AG10803 (cell line): Measurements from ENCODE around the gene GSK3A.

Source experiments
- DNase-seq: peaks from one replicate; pipeline ENCODE4 v3.0.0; 2010; ENCODE audit warnings: low read depth
- H3K4me3 ChIP-seq: 2 replicates; pipeline ENCODE4 v1.5.1; 2011; ENCODE audit warnings: mild to moderate bottlenecking, low read length, control low read depth
- CTCF ChIP-seq: conservative IDR thresholded peaks from 2 replicates; pipeline ENCODE4 v1.5.1; 2011; ENCODE audit warnings: mild to moderate bottlenecking, low read length, control low read depth, inconsistent platforms

GSK3A gene

DNA sequence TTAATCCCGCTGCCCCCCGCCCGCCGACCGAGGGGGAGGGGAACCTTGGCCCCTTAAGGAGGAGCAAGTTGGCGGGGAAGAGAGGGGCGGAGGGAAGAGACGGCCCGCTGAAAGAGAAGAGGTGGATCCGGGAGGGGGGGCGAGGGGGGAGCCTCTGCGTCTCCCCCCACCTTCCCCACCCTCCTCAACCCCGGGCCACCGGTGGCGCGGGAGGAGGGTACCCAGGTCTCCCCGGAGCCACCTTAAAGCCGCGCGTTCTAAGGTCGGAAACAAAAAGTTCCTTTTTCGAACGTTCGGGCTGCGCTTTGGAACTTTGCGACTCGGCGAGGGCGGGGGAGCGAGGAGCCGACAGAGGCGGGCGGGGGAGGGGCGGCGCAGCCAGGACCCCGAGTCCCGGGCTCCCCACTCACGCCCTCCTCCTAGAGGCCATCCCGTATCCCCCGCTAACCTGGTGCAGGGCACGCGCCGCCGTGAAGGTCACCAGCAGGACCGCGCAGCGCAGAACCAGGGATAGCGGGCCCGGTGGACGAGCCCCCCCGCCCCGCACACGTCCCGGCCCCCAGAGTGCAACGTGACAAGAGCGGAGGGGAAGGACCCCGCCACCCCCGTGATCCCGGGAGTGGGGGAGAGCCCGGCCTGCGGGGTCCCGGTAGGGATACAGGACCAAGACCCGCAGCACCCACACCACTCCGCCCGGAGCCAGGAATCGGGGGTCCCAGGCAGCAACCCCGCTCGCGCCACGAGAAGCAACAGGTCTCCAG is 11.9 kb upstream of the GSK3A start:
- peak overlapping the region; percentile 91 for H3K4me3 ChIP-seq
- no peak for DNase-seq

DNA sequence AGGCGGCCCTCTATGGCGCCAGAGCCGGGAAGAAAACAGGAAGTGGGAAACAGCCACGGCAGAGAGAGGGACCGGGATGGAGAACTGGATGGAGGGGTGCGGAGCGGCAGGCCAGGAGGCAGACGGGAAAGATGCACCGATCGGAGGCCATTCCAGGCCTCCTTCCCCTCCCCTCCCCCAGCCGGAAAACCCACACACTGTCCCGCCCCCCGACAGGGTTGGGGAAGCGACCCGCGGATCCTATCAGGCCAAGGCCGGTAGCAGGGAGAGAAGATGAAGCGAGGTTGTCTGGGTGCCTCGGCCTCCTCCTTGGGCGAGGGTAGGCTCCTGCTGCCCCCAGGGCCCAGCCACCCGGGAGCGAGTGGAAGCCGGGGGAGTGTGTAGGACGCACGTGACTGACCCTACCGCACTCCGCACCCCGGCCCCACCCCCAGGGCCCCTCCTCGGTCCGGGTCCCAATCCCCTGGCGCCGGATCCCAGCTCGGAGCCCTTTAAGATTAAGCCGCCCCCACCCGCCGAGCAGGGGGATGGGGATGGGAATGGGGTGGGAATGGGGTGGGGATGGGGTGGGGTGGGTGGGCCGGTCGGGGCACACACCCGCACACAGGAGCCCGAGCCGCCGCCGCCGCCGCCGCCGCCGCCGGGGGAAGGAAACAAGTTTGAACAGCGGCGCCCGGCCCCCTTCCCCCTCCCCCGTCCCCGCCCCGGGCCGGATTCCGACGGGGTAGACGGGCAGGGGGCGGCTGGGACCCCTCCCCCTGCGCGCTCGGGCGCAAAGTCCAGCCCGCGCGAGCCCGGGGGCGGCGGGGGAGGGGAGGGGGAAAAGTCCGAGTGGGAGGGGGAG is 11.1 kb upstream of the GSK3A start:
- peak; percentile 24 for DNase-seq
- peak overlapping the region; percentile 91 for H3K4me3 ChIP-seq
- TF ChIP-seq CTCF, result no peak

More for the DNA sequence above, 11.9 kb upstream of the GSK3A start:
- TF ChIP-seq CTCF, result no peak

GRCh38 chr19:42252365-42253244 is 10.2 kb upstream of the GSK3A start:
- peak overlapping the region; percentile 84 for H3K4me3 ChIP-seq
- DNase-seq, result peak; percentile 52
- TF ChIP-seq CTCF, result no peak

DNA sequence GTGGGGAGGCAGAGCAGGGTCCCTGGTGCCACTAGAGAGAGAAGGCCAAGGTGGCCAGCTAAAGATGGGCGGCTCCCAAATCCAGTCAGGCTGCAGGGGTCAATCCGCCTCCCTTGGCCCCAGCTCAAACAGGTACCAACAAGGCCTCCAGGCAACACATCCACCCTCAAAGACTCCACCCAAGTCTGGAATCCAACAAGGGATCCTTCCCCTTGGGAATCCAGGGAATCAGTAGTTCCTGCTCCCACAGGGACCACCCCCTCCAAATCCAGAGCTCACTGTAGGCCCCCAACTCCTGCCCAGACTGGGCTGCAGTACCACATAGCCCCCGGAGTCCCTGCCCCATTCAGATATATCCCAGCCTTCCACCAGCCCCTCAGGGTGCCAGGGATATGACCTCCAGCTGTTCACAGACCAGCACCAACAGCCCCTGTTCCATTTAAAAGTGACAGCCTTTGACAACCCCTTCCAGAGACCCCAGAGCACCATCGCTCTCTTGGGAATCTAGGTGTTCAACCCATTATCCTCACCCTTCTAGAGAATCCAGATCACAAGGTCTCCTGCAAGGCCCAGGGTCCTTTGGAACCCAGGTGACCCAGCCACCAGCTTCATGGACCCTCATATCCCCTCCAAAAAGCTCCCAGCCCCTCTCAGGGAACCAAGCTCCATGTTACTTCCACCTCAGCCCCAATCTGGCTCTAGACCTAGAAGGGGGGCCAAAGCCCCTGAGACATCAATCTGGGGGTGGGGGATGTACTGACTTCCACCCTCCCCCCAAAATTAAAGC is 9.4 kb upstream of the GSK3A start:
- TF ChIP-seq CTCF, result no peak
- H3K4me3 ChIP-seq, result peak overlapping the region; percentile 84
- no peak for DNase-seq

DNA sequence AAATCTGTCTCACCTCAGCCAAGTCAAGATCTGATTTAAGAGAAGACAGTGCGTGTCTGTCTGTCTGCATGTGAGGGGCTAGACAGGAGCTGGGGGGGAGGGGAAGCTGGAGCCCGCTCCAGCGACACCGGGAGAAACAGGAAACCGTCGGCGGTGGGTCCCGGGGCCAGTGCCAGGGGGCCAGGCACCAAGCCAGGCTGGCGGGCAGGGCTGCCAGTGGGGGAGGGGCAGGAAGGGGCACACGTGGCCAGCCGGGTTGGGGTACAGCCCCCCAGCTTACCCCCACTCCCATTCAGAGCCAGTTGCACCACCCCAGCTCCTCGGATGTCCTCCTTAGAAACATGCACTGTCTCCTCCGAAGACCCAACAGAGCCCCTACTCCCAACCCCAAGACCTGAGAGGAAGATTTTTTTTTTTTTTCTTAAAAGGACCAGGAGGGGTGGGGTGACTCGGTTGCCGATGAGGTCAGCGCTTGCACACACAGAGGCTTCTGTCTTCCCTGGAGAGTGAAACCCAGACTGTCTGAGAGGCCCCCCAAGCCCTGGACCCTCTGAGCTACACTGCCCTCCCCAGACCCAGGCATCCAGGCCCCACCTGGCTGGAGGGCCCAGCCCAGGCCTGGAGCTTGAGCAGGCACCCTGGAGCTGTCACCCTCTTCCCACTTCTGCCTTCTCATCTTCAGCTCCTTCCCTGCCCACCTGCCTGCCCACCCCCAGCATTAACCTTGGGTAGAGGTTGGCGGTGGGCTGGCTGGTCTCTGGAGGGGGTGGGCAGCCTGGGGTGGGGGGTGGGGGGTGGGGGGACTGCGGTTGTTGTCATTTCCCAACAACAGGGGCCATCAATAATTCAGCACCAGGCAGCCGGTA is 8.5 kb upstream of the GSK3A start:
- H3K4me3 ChIP-seq, result peak overlapping the region; percentile 84
- no peak for TF ChIP-seq CTCF
- peak; percentile 56 for DNase-seq
